GM18909 (cell line): ENCODE results near the gene PRR20D.
"Not testable (repeated sequence)": the region's sequence is repeated elsewhere in the genome, so short reads cannot be mapped to it uniquely, and the experiment has no call there.

ENCODE experiments used
- ATAC-seq: cut with Tn5 transposase; IDR thresholded peaks from one replicate; pipeline ENCODE4 v1.9.1; 2021; ENCODE audit warnings: mild to moderate bottlenecking; ENCODE audit not compliant: unreplicated experiment, poor library complexity

PRR20D gene

GRCh38 chr13:57160332-57160731 lies at the start of gene PRR20D:
Gene PRR20D (plus strand): TSS chr13:57160632. CDS start chr13:57161019, 387 bp downstream.
- ATAC-seq: not testable (repeated sequence)

- ATAC-seq: no peak
These were observed 45.5 kb upstream of the PRR20D start for GRCh38 chr13:57114945-57115344.

- no peak for ATAC-seq
These were observed 36.8 kb upstream of the PRR20D start for GRCh38 chr13:57123681-57124080.

- ATAC-seq: no peak
These were observed 31.5 kb upstream of the PRR20D start for GRCh38 chr13:57128909-57129308.

- ATAC-seq: no peak
These were observed 24.3 kb upstream of the PRR20D start for GRCh38 chr13:57136093-57136492.

GRCh38 chr13:57137585-57137984 lies 22.8 kb upstream of the PRR20D start:
- ATAC-seq: no peak

- no peak for ATAC-seq
These were observed 21.4 kb upstream of the PRR20D start for GRCh38 chr13:57138988-57139387.

- not testable (repeated sequence) for ATAC-seq
These were observed 20.7 kb upstream of the PRR20D start for GRCh38 chr13:57139781-57140180.

- not testable (repeated sequence) for ATAC-seq
These were observed 20.0 kb upstream of the PRR20D start, which contains the start of gene PRR20A for GRCh38 chr13:57140235-57140968. Gene PRR20A (plus strand): TSS chr13:57140918. CDS start chr13:57141305, 387 bp downstream.

GRCh38 chr13:57147188-57147587 lies 13.2 kb upstream of the PRR20D start, which contains the start of gene PRR20B:
Gene PRR20B (plus strand): TSS chr13:57147488. CDS start chr13:57147875, 387 bp downstream.
- not testable (repeated sequence) for ATAC-seq

GRCh38 chr13:57148106-57148505 lies 12.3 kb upstream of the PRR20D start:
- ATAC-seq: not testable (repeated sequence)

GRCh38 chr13:57153761-57154160 lies 6.7 kb upstream of the PRR20D start, which contains the start of gene PRR20C:
Gene PRR20C (plus strand): TSS chr13:57154061. CDS start chr13:57154448, 387 bp downstream.
- ATAC-seq: not testable (repeated sequence)

GRCh38 chr13:57166897-57167296 lies 6.5 kb downstream of the PRR20D start, which contains the start of gene PRR20E:
Gene PRR20E (plus strand): TSS chr13:57167197. CDS start chr13:57167584, 387 bp downstream.
- ATAC-seq: not testable (repeated sequence)

- no peak for ATAC-seq
These were observed 31.2 kb downstream of the PRR20D start for GRCh38 chr13:57191667-57192066.

- ATAC-seq: no peak
These were observed 52.6 kb downstream of the PRR20D start for GRCh38 chr13:57212989-57213388.
